HG03575 (cell line): ENCODE data around the gene DNMBP.

Experiments used
- ATAC-seq: cut with Tn5 transposase; IDR thresholded peaks from one replicate; pipeline ENCODE4 v1.9.1; 2021; ENCODE audit not compliant: unreplicated experiment, insufficient number of reproducible peaks, low FRiP score; ENCODE audit errors: extremely low read depth

The DNMBP gene

GRCh38 chr10:100009793-100010676 lies at the start of gene DNMBP:
DNMBP (minus strand) TSS chr10:100009947; CDS start chr10:99972124, 37,823 bp downstream.
- ATAC-seq, result no peak

GRCh38 chr10:100057948-100058347 lies 48.2 kb upstream of the DNMBP start:
- ATAC-seq, result no peak

GRCh38 chr10:100053686-100054460 lies 44.1 kb upstream of the DNMBP start:
- no peak for ATAC-seq

GRCh38 chr10:100046021-100046486 lies 36.3 kb upstream of the DNMBP start:
- ATAC-seq, result no peak

- ATAC-seq, result no peak
Measured at GRCh38 chr10:100045592-100045991, 35.8 kb upstream of the DNMBP start.

- no peak for ATAC-seq
Measured at GRCh38 chr10:100043796-100044195, 34.0 kb upstream of the DNMBP start.

GRCh38 chr10:100043344-100043743 lies 33.6 kb upstream of the DNMBP start:
- no peak for ATAC-seq

- ATAC-seq, result no peak
Measured at GRCh38 chr10:100041306-100042002, 31.7 kb upstream of the DNMBP start.

- no peak for ATAC-seq
Measured at GRCh38 chr10:100038561-100039071, 28.9 kb upstream of the DNMBP start.

- ATAC-seq, result no peak
Measured at GRCh38 chr10:100037758-100038315, 28.1 kb upstream of the DNMBP start.

GRCh38 chr10:100036850-100037249 lies 27.1 kb upstream of the DNMBP start:
- ATAC-seq, result no peak

- no peak for ATAC-seq
Measured at GRCh38 chr10:100033766-100034418, 24.1 kb upstream of the DNMBP start.

GRCh38 chr10:100027416-100027815 lies 17.7 kb upstream of the DNMBP start:
- no peak for ATAC-seq

- ATAC-seq, result no peak
Measured at GRCh38 chr10:100025576-100025975, 15.8 kb upstream of the DNMBP start.

- ATAC-seq, result no peak
Measured at GRCh38 chr10:100024748-100025147, 15.0 kb upstream of the DNMBP start.

GRCh38 chr10:100022403-100022802 lies 12.7 kb upstream of the DNMBP start:
- no peak for ATAC-seq

- ATAC-seq, result no peak
Measured at GRCh38 chr10:100021322-100021721, 11.6 kb upstream of the DNMBP start.

GRCh38 chr10:100020886-100021253 lies 11.1 kb upstream of the DNMBP start:
- no peak for ATAC-seq
